Body of pancreas (tissue), 4 donors: ENCODE results near the gene JAKMIP2. TPM values are rescaled to one million over a fixed set of nuclear protein-coding genes. Genes with fewer than 3 reads are reported as not detected.

Experiments used
- ATAC-seq: fragments of 150-250 bp; one replicate; pipeline ENCODE4 v1.9.1; 2016
- DNase-seq, 4 donors: peaks; one replicate each; pipeline ENCODE4 v3.0.0-alpha.2; 2019
- H3K27ac ChIP-seq, 4 donors: fragments of 200-600 bp; sonication (generic); 1 replicate in 3 of 4; 2 replicates in 1 of 4; pipeline versions ENCODE4 v1.5.1 to v1.6.1; 2016 to 2019; ENCODE audit warnings: mild to moderate bottlenecking in 1 of 4, mixed read lengths in 1 of 4, moderate library complexity in 1 of 4
- H3K27me3 ChIP-seq, 2 donors: fragments of 200-600 bp; sonication (generic); one replicate each; pipeline ENCODE4 v1.6.0; 2016; ENCODE audit warnings: mild to moderate bottlenecking in 1 of 2
- H3K36me3 ChIP-seq, 2 donors: fragments of 200-600 bp; sonication (generic); replicated peaks in 1 of 2; 2 replicates each; pipeline ENCODE4 v1.5.1; 2016; ENCODE audit warnings: low read depth in 2 of 2; ENCODE audit not compliant: insufficient read depth in 1 of 2
- H3K4me1 ChIP-seq: fragments of 200-600 bp; sonication (generic); one replicate; pipeline ENCODE4 v1.6.0; 2016
- H3K4me3 ChIP-seq, 2 donors: fragments of 200-600 bp; sonication (generic); 1 replicate in 1 of 2; 2 replicates in 1 of 2; pipeline ENCODE4 v1.5.1; 2016 to 2019
- H3K9me3 ChIP-seq, 3 donors: fragments of 200-600 bp; sonication (generic); 1 replicate in 2 of 3; 2 replicates in 1 of 3; pipeline ENCODE4 v1.5.1; 2016
- POLR2A ChIP-seq, 3 donors: fragments of 450-650 bp; IDR thresholded peaks; one replicate each; pipeline ENCODE4 v1.6.1; 2016; ENCODE audit warnings: antibody characterized with exemption in 3 of 3, mild to moderate bottlenecking in 2 of 3
- WGBS, 2 donors: methylation state at CpG; one replicate each; pipeline ENCODE4 v1.1.5; 2017; 5-methylcytosine and 5-hydroxymethylcytosine counted together
- intact Hi-C: fragments of 100-400 bp; cut with DNase I; formaldehyde crosslinking; loops from one replicate; pipeline ENCODE4 v1.15.1; 2023
- total RNA-seq, 2 donors: library from RNA; depleted of rRNA; stranded (reverse); fragments of >200 nt; gene quantifications; one replicate each; pipeline ENCODE4 v1.1.0, GENCODE V29; 2016
- TF ChIP-seq, protein P1 (sequence below), 7 experiments: fragments of 450-650 bp in 4 of 7; fragments of 200-600 bp in 3 of 7; sonication (generic) in 3 of 7; IDR thresholded peaks; one replicate each; pipeline ENCODE4 v1.5.1; 2016 to 2019; ENCODE audit warnings: antibody characterized with exemption in 7 of 7

Gene JAKMIP2
- total RNA-seq, 2 donors from 2014 or later = 0.78 to 1.3 TPM

DNA sequence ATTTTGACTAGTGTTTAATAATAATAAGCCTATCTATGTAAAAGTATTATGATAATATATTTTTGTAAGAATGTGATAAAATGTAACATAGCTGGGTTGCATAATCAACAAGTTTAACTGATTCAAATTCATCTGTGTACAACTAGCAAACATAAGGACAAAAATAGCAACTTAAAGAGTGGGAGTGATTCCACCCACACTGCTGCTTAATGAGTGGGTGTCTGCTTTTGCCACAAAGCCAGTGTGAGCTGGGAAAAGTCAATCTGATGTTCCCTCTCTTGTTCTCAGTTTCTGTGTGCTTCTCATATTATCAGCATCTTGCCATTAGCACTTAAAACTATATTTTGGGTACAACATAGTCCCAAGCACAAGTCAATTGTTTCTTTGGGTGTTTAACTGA, 161.5 kb downstream of the JAKMIP2 start:
- intact Hi-C loops = loop anchor here (10.0 kb wide), 1 partner anchor 314 kb away; no protein-coding TSS in a partner anchor
- DNase-seq (no peak), ATAC-seq (no peak)
- Histone ChIP-seq H3K4me3 (no peak overlapping the region), H3K27me3 (no peaks in the 10 kb centered on the region), H3K4me1 (no peaks in the 10 kb centered on the region), H3K36me3 (no peaks in the 10 kb centered on the region), H3K9me3 (no peaks in the 10 kb centered on the region), H3K27ac (no peak overlapping the region)
- TF ChIP-seq, protein P1, sequence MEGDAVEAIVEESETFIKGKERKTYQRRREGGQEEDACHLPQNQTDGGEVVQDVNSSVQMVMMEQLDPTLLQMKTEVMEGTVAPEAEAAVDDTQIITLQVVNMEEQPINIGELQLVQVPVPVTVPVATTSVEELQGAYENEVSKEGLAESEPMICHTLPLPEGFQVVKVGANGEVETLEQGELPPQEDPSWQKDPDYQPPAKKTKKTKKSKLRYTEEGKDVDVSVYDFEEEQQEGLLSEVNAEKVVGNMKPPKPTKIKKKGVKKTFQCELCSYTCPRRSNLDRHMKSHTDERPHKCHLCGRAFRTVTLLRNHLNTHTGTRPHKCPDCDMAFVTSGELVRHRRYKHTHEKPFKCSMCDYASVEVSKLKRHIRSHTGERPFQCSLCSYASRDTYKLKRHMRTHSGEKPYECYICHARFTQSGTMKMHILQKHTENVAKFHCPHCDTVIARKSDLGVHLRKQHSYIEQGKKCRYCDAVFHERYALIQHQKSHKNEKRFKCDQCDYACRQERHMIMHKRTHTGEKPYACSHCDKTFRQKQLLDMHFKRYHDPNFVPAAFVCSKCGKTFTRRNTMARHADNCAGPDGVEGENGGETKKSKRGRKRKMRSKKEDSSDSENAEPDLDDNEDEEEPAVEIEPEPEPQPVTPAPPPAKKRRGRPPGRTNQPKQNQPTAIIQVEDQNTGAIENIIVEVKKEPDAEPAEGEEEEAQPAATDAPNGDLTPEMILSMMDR (IDR thresholded peaks at IDR 0.05) = no peak
- TF ChIP-seq POLR2A (IDR thresholded peaks at IDR 0.05) = no peak

DNA sequence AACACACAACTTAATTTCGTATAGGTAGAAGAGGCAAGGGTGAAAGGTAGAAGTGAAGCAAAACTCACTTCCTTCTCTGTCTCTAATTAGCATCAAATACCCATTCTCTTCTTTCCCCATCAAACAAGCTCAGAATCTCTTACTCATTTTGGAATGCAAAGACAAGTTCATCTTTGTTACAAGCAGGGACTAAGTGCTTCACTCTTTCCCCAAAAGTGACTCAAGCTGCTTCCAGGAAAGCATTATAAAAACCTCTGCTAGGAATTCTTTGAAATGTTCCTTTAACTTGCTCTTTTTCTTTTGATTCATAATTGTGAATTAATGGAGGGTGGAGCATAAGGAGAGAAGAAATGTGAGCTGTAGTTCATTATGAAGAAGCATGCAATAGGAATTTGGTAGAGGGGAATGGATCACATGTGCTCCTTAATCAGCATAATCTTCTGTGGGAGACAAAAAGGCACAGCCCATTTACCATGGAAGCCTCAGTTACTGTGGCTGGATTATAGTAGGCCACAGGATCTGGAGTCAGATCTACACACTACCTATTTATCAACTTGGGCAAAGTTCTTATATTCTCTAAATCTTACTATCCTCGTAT, 163.1 kb downstream of the JAKMIP2 start:
- 76 to 81% methylated on average over 2 of the region's 2 CpGs for WGBS, 2 donors
- intact Hi-C loops = no loop called here

DNA sequence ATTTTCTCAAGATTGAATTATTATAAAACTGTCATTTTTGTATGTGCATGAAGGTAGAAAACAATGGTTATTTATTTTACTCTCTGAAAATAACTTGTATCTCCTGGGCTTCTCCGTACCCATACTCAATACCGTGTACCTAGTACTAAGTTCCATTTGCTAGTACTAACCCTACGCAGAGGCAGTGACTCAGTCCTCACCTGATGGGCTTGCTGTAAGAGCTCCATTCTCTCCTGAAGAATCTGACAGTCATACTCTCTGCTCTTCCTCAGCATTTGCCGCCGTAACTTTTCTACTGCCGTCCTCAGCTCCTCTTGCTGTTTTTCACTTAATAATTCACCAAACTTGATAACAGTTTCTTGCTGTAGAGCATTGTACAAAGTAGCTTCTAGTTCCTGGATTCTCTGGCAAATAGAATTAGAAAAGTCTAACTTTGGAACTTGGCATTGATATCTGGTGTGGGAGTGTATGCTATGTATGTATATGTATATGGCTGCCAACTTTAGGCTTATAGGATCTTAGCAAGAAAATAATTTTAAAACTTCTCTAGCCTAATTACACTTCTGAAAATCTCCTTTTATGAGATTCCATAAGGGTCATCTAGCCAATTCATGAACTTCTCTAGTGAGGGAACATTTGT, 164.7 kb downstream of the JAKMIP2 start:
- Histone ChIP-seq H3K4me3 (no peak overlapping the region), H3K36me3 (no peaks in the 10 kb centered on the region), H3K27me3 (no peaks in the 10 kb centered on the region), H3K9me3 (no peaks in the 10 kb centered on the region), H3K27ac (no peak overlapping the region), H3K4me1 (no peaks in the 10 kb centered on the region)
- no peak for TF ChIP-seq POLR2A (IDR thresholded peaks at IDR 0.05)
- TF ChIP-seq, protein P1 (IDR thresholded peaks at IDR 0.05) = no peak
- WGBS, 2 donors = 24 to 49% methylated on average over 6 of the region's 6 CpGs
- no peak for ATAC-seq
- intact Hi-C loops = no loop called here
- no peak for DNase-seq

More for the DNA sequence above, 163.1 kb downstream of the JAKMIP2 start:
- no peak for DNase-seq
- no peaks in the 10 kb centered on the region for H3K27me3 ChIP-seq
- H3K27ac ChIP-seq = no peak overlapping the region
- H3K9me3 ChIP-seq = no peaks in the 10 kb centered on the region
- H3K4me3 ChIP-seq = no peak overlapping the region
- no peak for ATAC-seq
- H3K36me3 ChIP-seq = no peaks in the 10 kb centered on the region
- TF ChIP-seq, protein P1 (IDR thresholded peaks at IDR 0.05) = no peak
- TF ChIP-seq POLR2A (IDR thresholded peaks at IDR 0.05) = no peak
- H3K4me1 ChIP-seq = no peaks in the 10 kb centered on the region

DNA sequence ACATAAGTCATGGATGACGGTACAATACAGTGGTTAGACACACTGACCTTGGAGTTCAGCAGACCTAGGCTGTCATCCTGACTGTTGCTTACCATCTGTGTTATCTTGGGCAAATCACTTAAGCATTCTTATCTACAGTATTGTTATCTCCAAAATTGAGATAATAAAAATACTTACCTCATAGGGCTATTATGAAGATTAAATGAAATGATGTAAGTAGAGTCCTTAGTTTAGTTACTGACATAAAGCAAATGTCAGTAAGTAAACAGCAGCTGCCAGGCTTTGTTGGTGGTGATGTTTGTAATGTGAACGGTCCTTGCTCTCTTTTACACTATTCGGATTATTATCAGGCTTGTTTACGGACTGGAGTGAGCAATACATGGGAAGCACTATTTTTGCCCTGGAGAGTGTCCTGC, 165.3 kb downstream of the JAKMIP2 start:
- Histone ChIP-seq H3K36me3 (no peaks in the 10 kb centered on the region), H3K27ac (no peak overlapping the region), H3K27me3 (no peaks in the 10 kb centered on the region), H3K4me1 (no peaks in the 10 kb centered on the region), H3K9me3 (no peaks in the 10 kb centered on the region), H3K4me3 (no peak overlapping the region)
- DNase-seq (no peak), ATAC-seq (peak; percentile 18)
- WGBS, 2 donors = 26 to 40% methylated on average over 4 of the region's 4 CpGs
- TF ChIP-seq POLR2A (IDR thresholded peaks at IDR 0.05) = no peak
- intact Hi-C loops = no loop called here

DNA sequence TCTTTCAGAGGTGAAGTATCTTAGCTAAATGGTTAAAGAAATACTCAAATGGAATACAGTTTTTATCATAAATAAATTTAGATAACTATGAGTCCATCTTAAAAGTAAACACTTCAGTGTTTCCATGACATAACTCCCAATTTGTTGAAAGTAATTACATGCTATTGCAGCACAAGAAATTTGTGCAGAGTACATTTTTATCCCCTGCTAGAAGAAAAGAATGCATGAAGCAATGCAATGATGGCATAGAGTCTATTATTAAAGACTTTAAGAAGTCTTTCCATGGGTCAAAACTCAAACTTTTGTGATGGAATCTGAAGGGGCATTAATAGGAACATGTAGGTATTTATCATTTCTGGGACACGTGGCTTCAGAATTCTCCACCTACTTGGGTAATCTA, 166.1 kb downstream of the JAKMIP2 start:
- ATAC-seq (no peak), DNase-seq (no peak)
- TF ChIP-seq POLR2A (IDR thresholded peaks at IDR 0.05) = no peak
- TF ChIP-seq, protein P1 (IDR thresholded peaks at IDR 0.05) = no peak
- Histone ChIP-seq H3K27ac (no peak overlapping the region), H3K4me3 (no peak overlapping the region), H3K4me1 (no peaks in the 10 kb centered on the region), H3K36me3 (no peaks in the 10 kb centered on the region), H3K9me3 (no peaks in the 10 kb centered on the region), H3K27me3 (no peaks in the 10 kb centered on the region)
- intact Hi-C loops = no loop called here
- 30 to 38% methylated on average over 1 of the region's 1 CpG for WGBS, 2 donors
